ENCODE data around the gene TGFBR1.

The TGFBR1 gene

DNA sequence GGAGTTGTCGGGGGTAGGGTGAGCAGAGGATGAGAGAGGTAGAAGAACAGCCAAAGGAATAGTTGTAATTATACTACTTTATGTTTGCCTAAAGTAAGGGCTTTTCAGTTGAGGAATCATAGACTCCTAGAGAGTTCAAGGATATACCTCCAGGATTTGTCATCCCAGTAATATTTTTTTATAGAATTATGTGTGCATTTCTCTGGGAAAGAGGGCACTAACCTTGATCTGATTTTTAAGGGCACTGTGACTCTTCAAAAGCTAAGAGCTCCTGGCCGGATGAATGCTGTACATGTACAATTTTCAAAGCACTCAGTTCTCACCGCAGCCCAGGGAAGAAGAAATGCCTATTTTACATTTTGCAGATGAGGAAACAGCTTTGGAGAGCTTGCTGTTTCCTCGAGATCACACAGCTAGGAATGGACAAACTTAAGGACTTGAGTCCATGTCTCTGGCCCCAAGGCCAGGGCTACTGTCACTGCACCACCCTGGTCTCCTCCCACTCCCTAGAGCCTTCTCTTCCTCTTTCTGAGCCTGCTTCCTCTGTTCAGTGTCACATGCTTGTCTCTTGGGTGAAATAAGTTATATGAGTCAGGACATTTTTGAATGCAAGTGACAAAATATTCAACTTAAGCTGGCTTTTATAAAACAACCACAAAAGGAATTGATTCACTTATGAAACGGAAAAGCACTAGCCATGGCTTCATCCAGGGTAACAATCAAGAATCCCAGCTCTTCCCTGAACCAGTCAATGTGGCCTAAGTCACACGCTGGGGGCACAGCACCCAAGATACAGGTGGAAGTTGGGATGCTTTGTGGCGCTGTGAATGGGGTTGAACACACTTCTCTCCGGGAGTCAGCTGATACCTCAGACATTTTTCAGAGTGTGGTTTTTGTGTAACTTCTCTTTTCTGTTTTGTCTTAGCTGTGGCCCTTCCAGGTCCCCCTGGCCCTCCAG lies 45.7 kb upstream of the TGFBR1 start:
- no peak for TF ChIP-seq CTCF (IDR thresholded peaks at IDR 0.05; ENCODE audit: control extremely low read depth, extremely low read depth, low read depth, missing control alignments)
- DNase-seq (ENCODE audit: extremely low spot score), result peak; percentile 72
- CTCF ChIA-PET, result interaction anchor here (1.1 to 1.4 kb wide), 7 partner anchors 14 to 207 kb away, joined by 3 to 4 read pairs (median 3); no protein-coding TSS in a partner anchor
- POLR2A ChIA-PET, result no interaction called here

GRCh38 chr9:99060621-99061020 lies 44.3 kb upstream of the TGFBR1 start:
- no peak for DNase-seq (ENCODE audit: extremely low spot score)
- CTCF ChIA-PET, result no interaction called here

DNA sequence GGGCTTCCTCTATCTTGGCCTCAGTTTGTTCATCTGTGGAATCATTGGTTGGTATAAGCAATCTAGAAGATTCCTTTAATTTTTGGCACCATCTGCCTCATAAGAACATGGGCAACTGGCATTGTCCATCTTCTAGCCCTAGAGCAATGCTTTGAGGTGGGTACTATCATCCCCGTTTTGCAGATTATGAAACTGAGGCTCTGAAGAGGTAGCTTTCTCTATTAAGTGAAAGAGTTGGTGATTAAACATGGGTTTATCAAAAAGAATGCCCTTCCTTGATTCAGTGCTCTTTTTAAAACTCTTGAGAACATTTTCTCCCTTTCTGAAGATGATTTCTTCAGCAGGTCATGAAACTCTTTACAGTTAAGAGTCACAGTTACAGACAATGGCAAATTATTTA lies 42.4 kb upstream of the TGFBR1 start:
- CTCF ChIA-PET, result no interaction called here
- no peak for TF ChIP-seq CTCF (IDR thresholded peaks at IDR 0.05; ENCODE audit: control extremely low read depth, extremely low read depth, low read depth, missing control alignments)
- no peak for DNase-seq (ENCODE audit: extremely low spot score)
- POLR2A ChIA-PET, result no interaction called here

More at GRCh38 chr9:99060621-99061020, 44.3 kb upstream of the TGFBR1 start:
- no peak for TF ChIP-seq CTCF (IDR thresholded peaks at IDR 0.05; ENCODE audit: control extremely low read depth, extremely low read depth, low read depth, missing control alignments)
- POLR2A ChIA-PET, result no interaction called here

DNA sequence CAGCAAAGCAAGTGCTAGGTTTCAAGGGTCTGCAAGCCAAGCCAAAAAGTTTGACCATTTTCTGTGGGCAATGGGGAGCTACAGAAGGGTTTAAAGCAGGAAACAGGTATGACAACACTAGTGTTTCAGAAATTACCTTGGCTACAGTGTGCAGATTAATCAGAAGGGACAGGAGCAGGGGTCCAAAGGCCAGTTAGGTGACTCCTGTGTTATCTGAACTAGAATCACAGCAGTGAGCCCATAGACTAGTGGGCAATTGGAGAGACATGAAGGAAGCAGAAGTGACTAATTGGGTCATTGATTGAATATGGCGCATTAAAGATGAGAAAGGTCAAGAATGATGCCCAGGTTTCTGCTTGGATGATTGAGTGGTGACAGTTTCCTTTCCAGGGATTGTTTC lies 41.4 kb upstream of the TGFBR1 start:
- no peak for TF ChIP-seq CTCF (IDR thresholded peaks at IDR 0.05; ENCODE audit: control extremely low read depth, extremely low read depth, low read depth, missing control alignments)
- DNase-seq (ENCODE audit: extremely low spot score), result no peak
- CTCF ChIA-PET, result interaction anchor here (0.8 kb wide), 1 partner anchor 10 kb away, joined by 5 read pairs; no protein-coding TSS in a partner anchor
- POLR2A ChIA-PET, result no interaction called here

DNA sequence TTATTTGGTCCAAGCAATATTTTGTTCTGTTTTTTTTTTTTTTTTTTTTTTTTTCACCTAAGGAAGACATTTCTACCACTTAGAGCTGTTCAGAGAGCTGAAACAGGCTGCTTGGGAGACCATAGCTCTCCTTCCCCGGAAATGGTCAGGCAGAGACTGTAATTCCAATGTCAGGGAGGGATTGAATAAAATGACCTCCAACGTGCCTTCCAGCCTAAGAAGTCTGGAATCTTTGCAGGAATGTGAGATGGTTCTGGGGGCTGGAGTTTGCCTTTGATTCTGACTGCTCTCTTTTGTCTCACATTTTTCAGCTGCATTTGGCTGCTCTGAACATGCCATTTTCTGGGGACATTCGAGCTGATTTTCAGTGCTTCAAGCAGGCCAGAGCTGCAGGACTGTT lies 38.3 kb upstream of the TGFBR1 start:
- CTCF ChIA-PET, result interaction anchor here (1.0 kb wide), 1 partner anchor 17 kb away, joined by 3 read pairs; no protein-coding TSS in a partner anchor
- DNase-seq (ENCODE audit: extremely low spot score), result no peak
- TF ChIP-seq CTCF (IDR thresholded peaks at IDR 0.05; ENCODE audit: control extremely low read depth, extremely low read depth, low read depth, missing control alignments), result no peak
- POLR2A ChIA-PET, result interaction anchor here (0.5 kb wide), 1 partner anchor 37 kb away, joined by 3 read pairs; no protein-coding TSS in a partner anchor

- no peak for TF ChIP-seq CTCF (IDR thresholded peaks at IDR 0.05; ENCODE audit: control extremely low read depth, extremely low read depth, low read depth, missing control alignments)
- POLR2A ChIA-PET, result no interaction called here
- CTCF ChIA-PET, result interaction anchor here (1.1 kb wide), 1 partner anchor 72 kb away, joined by 4 read pairs; no protein-coding TSS in a partner anchor
- DNase-seq (ENCODE audit: extremely low spot score), result no peak
Measured at GRCh38 chr9:99069075-99069474, 35.8 kb upstream of the TGFBR1 start.

Measured in GM10248 (cell line).